HG03565 (cell line): ENCODE data around the gene B3GAT1.
A peak's percentile ranks its signal among the peaks of the same experiment; 100 is the strongest.

Source experiments
- ATAC-seq: cut with Tn5 transposase; IDR thresholded peaks from one replicate; pipeline ENCODE4 v1.9.1; 2021; ENCODE audit warnings: mild to moderate bottlenecking, moderate library complexity; ENCODE audit not compliant: unreplicated experiment

The B3GAT1 gene

GRCh38 chr11:134340354-134340964 lies 71.6 kb downstream of the B3GAT1 start:
- ATAC-seq: no peak

- no peak for ATAC-seq
Measured at GRCh38 chr11:134339756-134340155, 72.3 kb downstream of the B3GAT1 start.

- ATAC-seq: no peak
Measured at GRCh38 chr11:134338654-134339053, 73.4 kb downstream of the B3GAT1 start.

- no peak for ATAC-seq
Measured at GRCh38 chr11:134338068-134338467, 74.0 kb downstream of the B3GAT1 start.

GRCh38 chr11:134337051-134337450 lies 75.0 kb downstream of the B3GAT1 start:
- ATAC-seq: no peak

- no peak for ATAC-seq
Measured at GRCh38 chr11:134334796-134335571, 77.1 kb downstream of the B3GAT1 start.

- no peak for ATAC-seq
Measured at GRCh38 chr11:134333946-134334345, 78.1 kb downstream of the B3GAT1 start.

GRCh38 chr11:134333312-134333711 lies 78.7 kb downstream of the B3GAT1 start:
- ATAC-seq: no peak

GRCh38 chr11:134332782-134333181 lies 79.3 kb downstream of the B3GAT1 start:
- no peak for ATAC-seq

GRCh38 chr11:134332189-134332631 lies 79.8 kb downstream of the B3GAT1 start:
- ATAC-seq: no peak

GRCh38 chr11:134331354-134332188 lies 80.5 kb downstream of the B3GAT1 start, which contains the start of gene GLB1L2:
Gene GLB1L2, plus strand, starts transcription at chr11:134331988. Its CDS starts 74 bp downstream, at chr11:134332062.
- peak; percentile 83 for ATAC-seq

GRCh38 chr11:134330611-134331353 lies 81.3 kb downstream of the B3GAT1 start:
- no peak for ATAC-seq
